WTC11 (cell line): Measurements from ENCODE around the gene TCEA2. TPM values are rescaled to one million over a fixed set of nuclear protein-coding genes. Genes with fewer than 3 reads are reported as not detected.

Experiments used
- ATAC-seq: fragments of 200-7000 bp; cut with Tn5 transposase; 2 replicates; pipeline ENCODE4 v1.10.0; 2021; ENCODE audit warnings: mild to moderate bottlenecking, moderate library complexity
- CTCF ChIA-PET: fragments of 300-600 bp; sonication (Branson Sonifier 250); formaldehyde crosslinking; loops from one replicate; lab custom pipeline; 2021; ENCODE audit warnings: antibody characterized with exemption; lab: Charles Lee
- POLR2A ChIA-PET: fragments of 350-600 bp; sonication (Branson Sonifier 250); formaldehyde crosslinking; loops from one replicate; lab custom pipeline; 2021; ENCODE audit warnings: antibody characterized with exemption; lab: Charles Lee
- DNase-seq: peaks from one replicate; pipeline ENCODE4 v3.0.0; 2021; ENCODE audit warnings: low spot score
- H3K27ac Mint-ChIP-seq: 2 replicates; pipeline ENCODE4 v1.8.0; 2021; ENCODE audit warnings: mixed read lengths
- H3K27me3 Mint-ChIP-seq: 2 replicates; pipeline ENCODE4 v1.8.0; 2021; ENCODE audit warnings: low read depth, mild to moderate bottlenecking, moderate library complexity, mixed read lengths
- H3K36me3 Mint-ChIP-seq: 2 replicates; pipeline ENCODE4 v1.8.0; 2021; ENCODE audit warnings: mixed read lengths
- H3K4me1 Mint-ChIP-seq: 2 replicates; pipeline ENCODE4 v1.8.0; 2022; ENCODE audit warnings: mixed read lengths
- H3K4me3 Mint-ChIP-seq: 2 replicates; pipeline ENCODE4 v1.8.0; 2021; ENCODE audit warnings: mild to moderate bottlenecking, moderate library complexity, mixed read lengths
- H3K9me3 Mint-ChIP-seq: 2 replicates; pipeline ENCODE4 v1.8.0; 2021; ENCODE audit warnings: mixed read lengths
- ATF1 ChIP-seq: sonication (generic); formaldehyde crosslinking; IDR thresholded peaks from 2 replicates; pipeline ENCODE4 v1.8.1; 2023; ENCODE audit warnings: mild to moderate bottlenecking, moderate library complexity, missing genetic modification reagents
- CREM ChIP-seq: sonication (generic); formaldehyde crosslinking; IDR thresholded peaks from 2 replicates; pipeline ENCODE4 v1.8.1; 2022; ENCODE audit warnings: mild to moderate bottlenecking, missing genetic modification reagents, moderate library complexity
- EMX1 ChIP-seq: fragments of 250-450 bp; sonication (Bioruptor Pico); IDR thresholded peaks from 2 replicates; pipeline ENCODE4 v1.8.0; 2021; ENCODE audit warnings: mild to moderate bottlenecking
- ETV6 ChIP-seq: sonication (generic); formaldehyde crosslinking; IDR thresholded peaks from 2 replicates; pipeline ENCODE4 v1.8.1; 2022; ENCODE audit warnings: mild to moderate bottlenecking, missing genetic modification reagents
- FOXJ3 ChIP-seq: sonication (generic); formaldehyde crosslinking; IDR thresholded peaks from 2 replicates; pipeline ENCODE4 v1.9.0; 2021; ENCODE audit warnings: missing genetic modification reagents, mild to moderate bottlenecking, borderline replicate concordance
- GTF2I ChIP-seq: fragments of 250-450 bp; sonication (Bioruptor Pico); conservative IDR thresholded peaks from 2 replicates; pipeline ENCODE4 v1.4.0; 2021; ENCODE audit warnings: mild to moderate bottlenecking
- IRF2 ChIP-seq: sonication (generic); formaldehyde crosslinking; IDR thresholded peaks from 2 replicates; pipeline ENCODE4 v1.8.0; 2022; ENCODE audit warnings: low read depth, missing genetic modification reagents, borderline replicate concordance
- JAZF1 ChIP-seq: fragments of 250-450 bp; sonication (Bioruptor Pico); IDR thresholded peaks from 2 replicates; pipeline ENCODE4 v1.9.0; 2021; ENCODE audit warnings: moderate library complexity, mild to moderate bottlenecking, inconsistent platforms
- NFATC4 ChIP-seq: fragments of 250-450 bp; sonication (Bioruptor Pico); IDR thresholded peaks from 2 replicates; pipeline ENCODE4 v1.9.0; 2021; ENCODE audit warnings: mild to moderate bottlenecking
- NR2C2 ChIP-seq: sonication (generic); formaldehyde crosslinking; IDR thresholded peaks from 2 replicates; pipeline ENCODE4 v1.8.0; 2022; ENCODE audit warnings: mild to moderate bottlenecking, missing genetic modification reagents
- RELA ChIP-seq: sonication (generic); formaldehyde crosslinking; IDR thresholded peaks from 2 replicates; pipeline ENCODE4 v1.8.1; 2022; ENCODE audit warnings: missing genetic modification reagents, mild to moderate bottlenecking, borderline replicate concordance
- SP1 ChIP-seq: sonication (generic); formaldehyde crosslinking; conservative IDR thresholded peaks from 2 replicates; pipeline ENCODE4 v1.8.1; 2022; ENCODE audit warnings: missing genetic modification reagents
- ZBTB21 ChIP-seq: sonication (generic); formaldehyde crosslinking; IDR thresholded peaks from 2 replicates; pipeline ENCODE4 v1.8.1; 2023; ENCODE audit warnings: mild to moderate bottlenecking, missing genetic modification reagents, borderline replicate concordance
- ZNF121 ChIP-seq: sonication (generic); formaldehyde crosslinking; IDR thresholded peaks from 2 replicates; pipeline ENCODE4 v1.8.0; 2023; ENCODE audit warnings: missing genetic modification reagents
- ZNF138 ChIP-seq: sonication (generic); formaldehyde crosslinking; conservative IDR thresholded peaks from 2 replicates; pipeline ENCODE4 v1.8.1; 2022; ENCODE audit warnings: mild to moderate bottlenecking, moderate library complexity, missing genetic modification reagents
- ZNF219 ChIP-seq: sonication (generic); formaldehyde crosslinking; IDR thresholded peaks from 2 replicates; pipeline ENCODE4 v1.8.0; 2023; ENCODE audit warnings: missing genetic modification reagents, mild to moderate bottlenecking, borderline replicate concordance
- ZNF396 ChIP-seq: fragments of 250-450 bp; sonication (Bioruptor Pico); IDR thresholded peaks from 2 replicates; pipeline ENCODE4 v1.8.0; 2021; ENCODE audit warnings: mild to moderate bottlenecking, moderate library complexity, borderline replicate concordance
- total RNA-seq: library from RNA; stranded (reverse); gene quantifications from 3 replicates; pipeline ENCODE4 v1.2.3, GENCODE V29; 2021
- TF ChIP-seq, protein P1 (sequence below): sonication (generic); formaldehyde crosslinking; IDR thresholded peaks from 2 replicates; pipeline ENCODE4 v1.8.0; 2022; ENCODE audit warnings: mild to moderate bottlenecking, missing genetic modification reagents
- TF ChIP-seq, protein P2 (sequence below): sonication (generic); formaldehyde crosslinking; IDR thresholded peaks from 2 replicates; pipeline ENCODE4 v1.8.1; 2023; ENCODE audit warnings: mild to moderate bottlenecking, missing genetic modification reagents, moderate library complexity
- TF ChIP-seq, protein P3 (sequence below): fragments of 200-600 bp; IDR thresholded peaks from 2 replicates; pipeline ENCODE4 v1.8.0; 2022; ENCODE audit warnings: antibody characterized with exemption
- TF ChIP-seq, protein P4 (sequence below): fragments of 250-450 bp; sonication (Bioruptor Pico); IDR thresholded peaks from 2 replicates; pipeline ENCODE4 v1.9.0; 2021; ENCODE audit warnings: mild to moderate bottlenecking, borderline replicate concordance
- TF ChIP-seq, protein P5 (sequence below): fragments of 250-450 bp; sonication (Bioruptor Pico); IDR thresholded peaks from 2 replicates; pipeline ENCODE4 v1.9.0; 2021; ENCODE audit warnings: moderate library complexity, mild to moderate bottlenecking, inconsistent platforms, borderline replicate concordance

The TCEA2 gene
- total RNA-seq, 1 experiment from 2014 or later, result 55.8 TPM

DNA sequence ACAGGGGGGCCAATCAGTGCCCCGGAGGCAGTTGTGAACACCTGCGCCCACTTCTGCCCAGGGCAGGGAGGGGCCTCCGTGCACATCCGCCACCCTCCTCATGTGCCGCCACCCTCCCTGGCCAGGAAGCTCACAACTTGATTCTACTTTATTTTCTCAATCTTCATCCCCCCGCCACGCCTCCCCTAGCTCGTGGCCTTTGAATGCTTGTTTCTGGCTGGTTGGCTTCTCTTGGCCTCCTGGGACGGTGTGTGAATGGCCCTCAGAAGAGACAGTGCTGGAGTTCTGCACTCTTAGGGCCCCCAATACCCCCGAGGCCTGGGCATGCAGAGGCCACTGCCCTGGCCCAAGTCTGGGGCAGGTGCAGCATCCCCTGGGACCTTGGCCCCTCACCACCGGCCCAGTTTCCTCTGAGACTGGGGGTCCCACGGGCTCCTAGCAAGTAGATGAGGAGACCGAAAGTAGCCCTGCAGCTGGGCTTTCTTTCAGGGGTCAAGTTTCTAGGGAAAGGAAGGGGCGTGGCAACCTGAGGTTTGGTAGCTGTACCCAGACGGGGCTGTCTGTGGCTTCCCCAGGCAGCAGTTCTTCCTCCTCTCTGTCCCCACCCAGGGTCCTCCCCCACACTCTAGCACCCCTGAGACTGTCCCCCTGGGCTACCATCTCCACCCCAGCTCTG is 15.0 kb downstream of the TCEA2 start:
- TF ChIP-seq NFATC4 (CRISPR knock-in tag), result no peak
- TF ChIP-seq, protein P1, sequence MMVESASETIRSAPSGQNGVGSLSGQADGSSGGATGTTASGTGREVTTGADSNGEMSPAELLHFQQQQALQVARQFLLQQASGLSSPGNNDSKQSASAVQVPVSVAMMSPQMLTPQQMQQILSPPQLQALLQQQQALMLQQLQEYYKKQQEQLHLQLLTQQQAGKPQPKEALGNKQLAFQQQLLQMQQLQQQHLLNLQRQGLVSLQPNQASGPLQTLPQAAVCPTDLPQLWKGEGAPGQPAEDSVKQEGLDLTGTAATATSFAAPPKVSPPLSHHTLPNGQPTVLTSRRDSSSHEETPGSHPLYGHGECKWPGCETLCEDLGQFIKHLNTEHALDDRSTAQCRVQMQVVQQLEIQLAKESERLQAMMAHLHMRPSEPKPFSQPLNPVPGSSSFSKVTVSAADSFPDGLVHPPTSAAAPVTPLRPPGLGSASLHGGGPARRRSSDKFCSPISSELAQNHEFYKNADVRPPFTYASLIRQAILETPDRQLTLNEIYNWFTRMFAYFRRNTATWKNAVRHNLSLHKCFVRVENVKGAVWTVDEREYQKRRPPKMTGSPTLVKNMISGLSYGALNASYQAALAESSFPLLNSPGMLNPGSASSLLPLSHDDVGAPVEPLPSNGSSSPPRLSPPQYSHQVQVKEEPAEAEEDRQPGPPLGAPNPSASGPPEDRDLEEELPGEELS, result no peak
- TF ChIP-seq, protein P2, sequence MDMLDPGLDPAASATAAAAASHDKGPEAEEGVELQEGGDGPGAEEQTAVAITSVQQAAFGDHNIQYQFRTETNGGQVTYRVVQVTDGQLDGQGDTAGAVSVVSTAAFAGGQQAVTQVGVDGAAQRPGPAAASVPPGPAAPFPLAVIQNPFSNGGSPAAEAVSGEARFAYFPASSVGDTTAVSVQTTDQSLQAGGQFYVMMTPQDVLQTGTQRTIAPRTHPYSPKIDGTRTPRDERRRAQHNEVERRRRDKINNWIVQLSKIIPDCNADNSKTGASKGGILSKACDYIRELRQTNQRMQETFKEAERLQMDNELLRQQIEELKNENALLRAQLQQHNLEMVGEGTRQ (CRISPR knock-in tag), result no peak
- no peak for TF ChIP-seq SP1 (CRISPR knock-in tag)
- no peak for TF ChIP-seq ZNF138
- no peak for TF ChIP-seq FOXJ3 (CRISPR knock-in tag)
- TF ChIP-seq, protein P3, sequence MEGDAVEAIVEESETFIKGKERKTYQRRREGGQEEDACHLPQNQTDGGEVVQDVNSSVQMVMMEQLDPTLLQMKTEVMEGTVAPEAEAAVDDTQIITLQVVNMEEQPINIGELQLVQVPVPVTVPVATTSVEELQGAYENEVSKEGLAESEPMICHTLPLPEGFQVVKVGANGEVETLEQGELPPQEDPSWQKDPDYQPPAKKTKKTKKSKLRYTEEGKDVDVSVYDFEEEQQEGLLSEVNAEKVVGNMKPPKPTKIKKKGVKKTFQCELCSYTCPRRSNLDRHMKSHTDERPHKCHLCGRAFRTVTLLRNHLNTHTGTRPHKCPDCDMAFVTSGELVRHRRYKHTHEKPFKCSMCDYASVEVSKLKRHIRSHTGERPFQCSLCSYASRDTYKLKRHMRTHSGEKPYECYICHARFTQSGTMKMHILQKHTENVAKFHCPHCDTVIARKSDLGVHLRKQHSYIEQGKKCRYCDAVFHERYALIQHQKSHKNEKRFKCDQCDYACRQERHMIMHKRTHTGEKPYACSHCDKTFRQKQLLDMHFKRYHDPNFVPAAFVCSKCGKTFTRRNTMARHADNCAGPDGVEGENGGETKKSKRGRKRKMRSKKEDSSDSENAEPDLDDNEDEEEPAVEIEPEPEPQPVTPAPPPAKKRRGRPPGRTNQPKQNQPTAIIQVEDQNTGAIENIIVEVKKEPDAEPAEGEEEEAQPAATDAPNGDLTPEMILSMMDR, result no peak
- TF ChIP-seq CREM (CRISPR knock-in tag), result no peak
- no peak for TF ChIP-seq ZBTB21
- no peak for TF ChIP-seq ZNF219 (CRISPR knock-in tag)
- no peak for TF ChIP-seq GTF2I (CRISPR knock-in tag)
- TF ChIP-seq, protein P4, sequence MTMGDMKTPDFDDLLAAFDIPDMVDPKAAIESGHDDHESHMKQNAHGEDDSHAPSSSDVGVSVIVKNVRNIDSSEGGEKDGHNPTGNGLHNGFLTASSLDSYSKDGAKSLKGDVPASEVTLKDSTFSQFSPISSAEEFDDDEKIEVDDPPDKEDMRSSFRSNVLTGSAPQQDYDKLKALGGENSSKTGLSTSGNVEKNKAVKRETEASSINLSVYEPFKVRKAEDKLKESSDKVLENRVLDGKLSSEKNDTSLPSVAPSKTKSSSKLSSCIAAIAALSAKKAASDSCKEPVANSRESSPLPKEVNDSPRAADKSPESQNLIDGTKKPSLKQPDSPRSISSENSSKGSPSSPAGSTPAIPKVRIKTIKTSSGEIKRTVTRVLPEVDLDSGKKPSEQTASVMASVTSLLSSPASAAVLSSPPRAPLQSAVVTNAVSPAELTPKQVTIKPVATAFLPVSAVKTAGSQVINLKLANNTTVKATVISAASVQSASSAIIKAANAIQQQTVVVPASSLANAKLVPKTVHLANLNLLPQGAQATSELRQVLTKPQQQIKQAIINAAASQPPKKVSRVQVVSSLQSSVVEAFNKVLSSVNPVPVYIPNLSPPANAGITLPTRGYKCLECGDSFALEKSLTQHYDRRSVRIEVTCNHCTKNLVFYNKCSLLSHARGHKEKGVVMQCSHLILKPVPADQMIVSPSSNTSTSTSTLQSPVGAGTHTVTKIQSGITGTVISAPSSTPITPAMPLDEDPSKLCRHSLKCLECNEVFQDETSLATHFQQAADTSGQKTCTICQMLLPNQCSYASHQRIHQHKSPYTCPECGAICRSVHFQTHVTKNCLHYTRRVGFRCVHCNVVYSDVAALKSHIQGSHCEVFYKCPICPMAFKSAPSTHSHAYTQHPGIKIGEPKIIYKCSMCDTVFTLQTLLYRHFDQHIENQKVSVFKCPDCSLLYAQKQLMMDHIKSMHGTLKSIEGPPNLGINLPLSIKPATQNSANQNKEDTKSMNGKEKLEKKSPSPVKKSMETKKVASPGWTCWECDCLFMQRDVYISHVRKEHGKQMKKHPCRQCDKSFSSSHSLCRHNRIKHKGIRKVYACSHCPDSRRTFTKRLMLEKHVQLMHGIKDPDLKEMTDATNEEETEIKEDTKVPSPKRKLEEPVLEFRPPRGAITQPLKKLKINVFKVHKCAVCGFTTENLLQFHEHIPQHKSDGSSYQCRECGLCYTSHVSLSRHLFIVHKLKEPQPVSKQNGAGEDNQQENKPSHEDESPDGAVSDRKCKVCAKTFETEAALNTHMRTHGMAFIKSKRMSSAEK (CRISPR knock-in tag), result no peak
- peaks cover 24% of the 10 kb centered on the region for H3K4me1 Mint-ChIP-seq
- POLR2A ChIA-PET, result no interaction called here
- CTCF ChIA-PET, result interaction anchor here (0.7 to 4.2 kb wide), 5 partner anchors 12 to 97 kb away, joined by 3 to 16 read pairs (median 9); partner anchors contain the start of gene PRPF6
- no peaks in the 10 kb centered on the region for H3K9me3 Mint-ChIP-seq
- peak overlapping the region; percentile 64; the same call in 1 of the 2 replicates for H3K4me3 Mint-ChIP-seq
- no peaks in the 10 kb centered on the region for H3K36me3 Mint-ChIP-seq
- peaks cover 27% of the 10 kb centered on the region for H3K27me3 Mint-ChIP-seq
- ATAC-seq (no peak; the same call in 1 of the 2 replicates), DNase-seq (no peak)
- H3K27ac Mint-ChIP-seq, result no peak overlapping the region

DNA sequence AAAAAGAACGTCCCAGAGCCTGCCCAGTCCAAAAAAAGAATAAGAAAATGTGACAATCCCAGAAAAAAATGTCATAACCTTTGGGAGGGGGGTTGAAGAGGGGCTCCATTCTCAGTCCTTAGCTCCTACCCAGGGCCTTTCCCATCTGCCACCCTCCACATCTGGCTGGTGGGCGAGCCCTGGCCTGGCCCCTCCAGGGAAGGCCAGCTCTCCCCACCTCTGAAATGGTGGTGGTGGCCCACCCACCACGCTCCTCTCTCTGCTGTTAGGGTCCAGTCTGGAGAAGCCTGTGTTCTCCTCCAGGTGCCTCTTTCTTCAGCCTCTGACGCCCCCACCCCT is 15.9 kb downstream of the TCEA2 start:
- CTCF ChIA-PET, result interaction anchor here (0.7 to 4.2 kb wide), 10 partner anchors 13 to 98 kb away, joined by 3 to 16 read pairs (median 8); partner anchors contain the start of gene PRPF6
- peak overlapping the region; percentile 64 for H3K4me3 Mint-ChIP-seq
- peaks cover 26% of the 10 kb centered on the region for H3K4me1 Mint-ChIP-seq
- no peaks in the 10 kb centered on the region for H3K36me3 Mint-ChIP-seq
- ATAC-seq, result no peak
- H3K9me3 Mint-ChIP-seq, result no peaks in the 10 kb centered on the region
- peaks cover 31% of the 10 kb centered on the region for H3K27me3 Mint-ChIP-seq
- no peak overlapping the region for H3K27ac Mint-ChIP-seq
- DNase-seq, result no peak
- POLR2A ChIA-PET, result no interaction called here
- TF ChIP-seq, protein P5, sequence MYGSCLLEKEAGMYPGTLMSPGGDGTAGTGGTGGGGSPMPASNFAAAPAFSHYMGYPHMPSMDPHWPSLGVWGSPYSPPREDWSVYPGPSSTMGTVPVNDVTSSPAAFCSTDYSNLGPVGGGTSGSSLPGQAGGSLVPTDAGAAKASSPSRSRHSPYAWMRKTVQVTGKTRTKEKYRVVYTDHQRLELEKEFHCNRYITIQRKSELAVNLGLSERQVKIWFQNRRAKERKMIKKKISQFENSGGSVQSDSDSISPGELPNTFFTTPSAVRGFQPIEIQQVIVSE (CRISPR knock-in tag), result no peak
- TF ChIP-seq CREM (CRISPR knock-in tag), result no peak
- no peak for TF ChIP-seq ZNF121 (CRISPR knock-in tag)
- TF ChIP-seq JAZF1 (CRISPR knock-in tag), result no peak
- no peak for TF ChIP-seq ZNF396 (CRISPR knock-in tag)
- TF ChIP-seq ETV6, result no peak
- no peak for TF ChIP-seq IRF2 (CRISPR knock-in tag)
- TF ChIP-seq EMX1, result no peak
- TF ChIP-seq RELA, result no peak
- no peak for TF ChIP-seq NR2C2 (CRISPR knock-in tag)
- no peak for TF ChIP-seq ATF1 (CRISPR knock-in tag)
- TF ChIP-seq, protein P4 (CRISPR knock-in tag), result no peak
